Measurements from ENCODE around the gene DHX8.

DHX8 gene

GRCh38 chr17:43549496-43549895 is 65.7 kb downstream of the DHX8 start:
- Histone ChIP-seq H3K9ac (ENCODE audit: low read depth, low read length, poor library complexity, severe bottlenecking) (no peak overlapping the region), H3K36me3 (ENCODE audit: insufficient read depth, low read length) (no peaks in the 10 kb centered on the region), H3K27me3 (ENCODE audit: insufficient read depth, low read length, poor library complexity, severe bottlenecking) (no peaks in the 10 kb centered on the region), H3K79me2 (ENCODE audit: insufficient read depth, low read length) (no peaks in the 10 kb centered on the region), H3K9me2 (replicated peaks; ENCODE audit: low read depth, low read length) (no peaks in the 10 kb centered on the region), H3K9me3 (ENCODE audit: insufficient read depth, low read depth, low read length) (no peaks in the 10 kb centered on the region), H3K4me3 (ENCODE audit: low read length, poor library complexity, severe bottlenecking) (no peak overlapping the region), H3K4me1 (ENCODE audit: insufficient read depth, low read length, poor library complexity, severe bottlenecking) (peaks cover 6% of the 10 kb centered on the region), H2AFZ (ENCODE audit: low read length) (no peak overlapping the region), H4K20me1 (ENCODE audit: insufficient read depth, low read length, poor library complexity, severe bottlenecking) (peaks cover 7% of the 10 kb centered on the region), H3F3A (ENCODE audit: low read depth) (no peaks in the 10 kb centered on the region), H3K4me2 (ENCODE audit: low read depth, low read length, poor library complexity, severe bottlenecking) (no peak overlapping the region)
- TF ChIP-seq EZH2phosphoT487 (IDR thresholded peaks at IDR 0.05; ENCODE audit: borderline replicate concordance), result no peak

- Histone ChIP-seq H3K9me3 (ENCODE audit: insufficient read depth, low read depth, low read length) (no peaks in the 10 kb centered on the region), H3K9me2 (replicated peaks; ENCODE audit: low read depth, low read length) (no peaks in the 10 kb centered on the region), H3K27me3 (ENCODE audit: insufficient read depth, low read length, poor library complexity, severe bottlenecking) (no peaks in the 10 kb centered on the region), H3F3A (ENCODE audit: low read depth) (no peaks in the 10 kb centered on the region), H3K36me3 (ENCODE audit: insufficient read depth, low read length) (no peaks in the 10 kb centered on the region), H4K20me1 (ENCODE audit: insufficient read depth, low read length, poor library complexity, severe bottlenecking) (peaks cover 7% of the 10 kb centered on the region), H2AFZ (ENCODE audit: low read length) (no peak overlapping the region), H3K4me2 (ENCODE audit: low read depth, low read length, poor library complexity, severe bottlenecking) (no peak overlapping the region), H3K79me2 (ENCODE audit: insufficient read depth, low read length) (no peaks in the 10 kb centered on the region), H3K4me3 (ENCODE audit: low read length, poor library complexity, severe bottlenecking) (no peak overlapping the region), H3K9ac (ENCODE audit: low read depth, low read length, poor library complexity, severe bottlenecking) (no peak overlapping the region), H3K4me1 (ENCODE audit: insufficient read depth, low read length, poor library complexity, severe bottlenecking) (peaks cover 6% of the 10 kb centered on the region)
- TF ChIP-seq EZH2phosphoT487 (IDR thresholded peaks at IDR 0.05; ENCODE audit: borderline replicate concordance) (no peak), CTCF (conservative IDR thresholded peaks at IDR 0.05; ENCODE audit: low read length) (no peak)
These were observed 67.0 kb downstream of the DHX8 start for GRCh38 chr17:43550754-43551153.

- no peak overlapping the region for H3K9ac ChIP-seq (ENCODE audit: low read depth, low read length, poor library complexity, severe bottlenecking)
- no peak overlapping the region for H2AFZ ChIP-seq (ENCODE audit: low read length)
- no peaks in the 10 kb centered on the region for H4K20me1 ChIP-seq (ENCODE audit: insufficient read depth, low read length, poor library complexity, severe bottlenecking)
- no peaks in the 10 kb centered on the region for H3K36me3 ChIP-seq (ENCODE audit: insufficient read depth, low read length)
- no peaks in the 10 kb centered on the region for H3K9me3 ChIP-seq (ENCODE audit: insufficient read depth, low read depth, low read length)
- H3K9me2 ChIP-seq (replicated peaks; ENCODE audit: low read depth, low read length), result no peaks in the 10 kb centered on the region
- no peak overlapping the region for H3K4me3 ChIP-seq (ENCODE audit: low read length, poor library complexity, severe bottlenecking)
- no peaks in the 10 kb centered on the region for H3K27me3 ChIP-seq (ENCODE audit: insufficient read depth, low read length, poor library complexity, severe bottlenecking)
- no peak for TF ChIP-seq EZH2phosphoT487 (IDR thresholded peaks at IDR 0.05; ENCODE audit: borderline replicate concordance)
- TF ChIP-seq CTCF (conservative IDR thresholded peaks at IDR 0.05; ENCODE audit: low read length), result no peak
- no peak overlapping the region for H3K4me2 ChIP-seq (ENCODE audit: low read depth, low read length, poor library complexity, severe bottlenecking)
- peaks cover 6% of the 10 kb centered on the region for H3K4me1 ChIP-seq (ENCODE audit: insufficient read depth, low read length, poor library complexity, severe bottlenecking)
- H3F3A ChIP-seq (ENCODE audit: low read depth), result no peaks in the 10 kb centered on the region
- no peaks in the 10 kb centered on the region for H3K79me2 ChIP-seq (ENCODE audit: insufficient read depth, low read length)
These were observed 68.6 kb downstream of the DHX8 start for GRCh38 chr17:43552229-43552837.

- H4K20me1 ChIP-seq (ENCODE audit: insufficient read depth, low read length, poor library complexity, severe bottlenecking), result no peaks in the 10 kb centered on the region
- no peak overlapping the region for H3K9ac ChIP-seq (ENCODE audit: low read depth, low read length, poor library complexity, severe bottlenecking)
- H3K4me2 ChIP-seq (ENCODE audit: low read depth, low read length, poor library complexity, severe bottlenecking), result no peak overlapping the region
- TF ChIP-seq EZH2phosphoT487 (IDR thresholded peaks at IDR 0.05; ENCODE audit: borderline replicate concordance) (no peak), CTCF (conservative IDR thresholded peaks at IDR 0.05; ENCODE audit: low read length) (no peak)
- H3K9me3 ChIP-seq (ENCODE audit: insufficient read depth, low read depth, low read length), result no peaks in the 10 kb centered on the region
- peaks cover 6% of the 10 kb centered on the region for H3K4me1 ChIP-seq (ENCODE audit: insufficient read depth, low read length, poor library complexity, severe bottlenecking)
- no peaks in the 10 kb centered on the region for H3F3A ChIP-seq (ENCODE audit: low read depth)
- no peaks in the 10 kb centered on the region for H3K36me3 ChIP-seq (ENCODE audit: insufficient read depth, low read length)
- no peak overlapping the region for H2AFZ ChIP-seq (ENCODE audit: low read length)
- no peaks in the 10 kb centered on the region for H3K79me2 ChIP-seq (ENCODE audit: insufficient read depth, low read length)
- no peaks in the 10 kb centered on the region for H3K9me2 ChIP-seq (replicated peaks; ENCODE audit: low read depth, low read length)
- no peak overlapping the region for H3K4me3 ChIP-seq (ENCODE audit: low read length, poor library complexity, severe bottlenecking)
- no peaks in the 10 kb centered on the region for H3K27me3 ChIP-seq (ENCODE audit: insufficient read depth, low read length, poor library complexity, severe bottlenecking)
These were observed 69.8 kb downstream of the DHX8 start for GRCh38 chr17:43553573-43553972.

All from Loucy (cell line).